ENCODE data around the gene GSTO2.
A peak's percentile ranks its signal among the peaks of the same experiment; 100 is the strongest.

GSTO2 gene

DNA sequence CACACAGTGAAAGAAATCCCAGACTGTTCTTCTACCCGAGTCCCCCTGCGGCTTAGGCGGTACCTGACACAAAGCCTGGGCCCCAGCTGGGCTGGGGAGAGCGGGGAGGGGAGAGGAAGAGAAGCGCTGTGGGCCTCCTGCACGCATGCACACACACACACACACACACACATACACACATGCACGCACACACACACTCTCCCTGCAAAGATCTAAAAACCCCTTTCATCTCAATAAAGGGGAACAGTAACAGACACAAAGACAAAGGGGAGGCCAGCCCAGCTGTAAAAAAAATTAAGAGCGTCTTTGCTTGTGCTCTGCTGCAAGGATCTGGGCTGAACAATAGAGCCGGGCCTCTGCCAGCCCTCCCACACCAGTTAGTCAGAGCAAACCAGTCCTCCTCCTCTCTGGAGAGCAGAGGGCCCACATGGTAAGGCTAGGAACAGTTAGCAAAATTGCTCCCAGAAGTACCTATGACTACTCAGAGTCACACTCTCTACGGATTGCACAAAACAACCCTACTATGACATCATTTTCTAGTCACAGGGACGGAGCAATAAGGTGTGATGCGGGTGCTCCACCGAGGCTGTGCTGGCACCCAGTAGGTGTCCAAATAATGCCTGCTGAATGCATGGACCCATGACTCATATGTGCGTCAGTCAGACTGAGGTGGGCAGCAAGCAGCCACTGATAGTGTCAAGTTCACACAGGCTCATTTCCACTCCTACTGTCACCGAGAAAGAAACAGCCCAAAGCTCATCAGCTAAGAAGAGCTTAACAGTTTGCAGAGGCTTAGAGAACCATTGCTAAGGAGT, 60.1 kb downstream of the GSTO2 start (continued):
- TF ChIP-seq, protein P1, sequence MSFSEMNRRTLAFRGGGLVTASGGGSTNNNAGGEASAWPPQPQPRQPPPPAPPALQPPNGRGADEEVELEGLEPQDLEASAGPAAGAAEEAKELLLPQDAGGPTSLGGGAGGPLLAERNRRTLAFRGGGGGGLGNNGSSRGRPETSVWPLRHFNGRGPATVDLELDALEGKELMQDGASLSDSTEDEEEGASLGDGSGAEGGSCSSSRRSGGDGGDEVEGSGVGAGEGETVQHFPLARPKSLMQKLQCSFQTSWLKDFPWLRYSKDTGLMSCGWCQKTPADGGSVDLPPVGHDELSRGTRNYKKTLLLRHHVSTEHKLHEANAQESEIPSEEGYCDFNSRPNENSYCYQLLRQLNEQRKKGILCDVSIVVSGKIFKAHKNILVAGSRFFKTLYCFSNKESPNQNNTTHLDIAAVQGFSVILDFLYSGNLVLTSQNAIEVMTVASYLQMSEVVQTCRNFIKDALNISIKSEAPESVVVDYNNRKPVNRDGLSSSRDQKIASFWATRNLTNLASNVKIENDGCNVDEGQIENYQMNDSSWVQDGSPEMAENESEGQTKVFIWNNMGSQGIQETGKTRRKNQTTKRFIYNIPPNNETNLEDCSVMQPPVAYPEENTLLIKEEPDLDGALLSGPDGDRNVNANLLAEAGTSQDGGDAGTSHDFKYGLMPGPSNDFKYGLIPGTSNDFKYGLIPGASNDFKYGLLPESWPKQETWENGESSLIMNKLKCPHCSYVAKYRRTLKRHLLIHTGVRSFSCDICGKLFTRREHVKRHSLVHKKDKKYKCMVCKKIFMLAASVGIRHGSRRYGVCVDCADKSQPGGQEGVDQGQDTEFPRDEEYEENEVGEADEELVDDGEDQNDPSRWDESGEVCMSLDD (tag by site-specific recombination; IDR thresholded peaks at IDR 0.05), result peak; percentile 43; the same call in 1 of the 2 replicates
- peak; percentile 94 for TF ChIP-seq SP7 (tag by site-specific recombination; IDR thresholded peaks at IDR 0.05)
- TF ChIP-seq, protein P2, sequence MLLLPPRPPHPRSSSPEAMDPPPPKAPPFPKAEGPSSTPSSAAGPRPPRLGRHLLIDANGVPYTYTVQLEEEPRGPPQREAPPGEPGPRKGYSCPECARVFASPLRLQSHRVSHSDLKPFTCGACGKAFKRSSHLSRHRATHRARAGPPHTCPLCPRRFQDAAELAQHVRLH (tag by site-specific recombination; IDR thresholded peaks at IDR 0.05), result no peak
- 0 out of 2 replicates have a peak, but pooled peaks have one; percentile 5 for TF ChIP-seq MYNN (tag by site-specific recombination; IDR thresholded peaks at IDR 0.05; ENCODE audit: borderline replicate concordance)
- TF ChIP-seq ZNF660 (tag by site-specific recombination; IDR thresholded peaks at IDR 0.05), result peak; percentile 96
- TF ChIP-seq ZEB2 (tag by site-specific recombination; IDR thresholded peaks at IDR 0.05), result peak; percentile 94
- TF ChIP-seq TSHZ1 (tag by site-specific recombination; IDR thresholded peaks at IDR 0.05; ENCODE audit: borderline replicate concordance), result peak; percentile 72
- 0 out of 2 replicates have a peak, but pooled peaks have one; percentile 52 for TF ChIP-seq ZNF558 (tag by site-specific recombination; IDR thresholded peaks at IDR 0.05)
- TF ChIP-seq ZNF18 (tag by site-specific recombination; IDR thresholded peaks at IDR 0.05), result peak; percentile 94
- no peak for TF ChIP-seq BCL6B (tag by site-specific recombination; IDR thresholded peaks at IDR 0.05)
- TF ChIP-seq, protein P3, sequence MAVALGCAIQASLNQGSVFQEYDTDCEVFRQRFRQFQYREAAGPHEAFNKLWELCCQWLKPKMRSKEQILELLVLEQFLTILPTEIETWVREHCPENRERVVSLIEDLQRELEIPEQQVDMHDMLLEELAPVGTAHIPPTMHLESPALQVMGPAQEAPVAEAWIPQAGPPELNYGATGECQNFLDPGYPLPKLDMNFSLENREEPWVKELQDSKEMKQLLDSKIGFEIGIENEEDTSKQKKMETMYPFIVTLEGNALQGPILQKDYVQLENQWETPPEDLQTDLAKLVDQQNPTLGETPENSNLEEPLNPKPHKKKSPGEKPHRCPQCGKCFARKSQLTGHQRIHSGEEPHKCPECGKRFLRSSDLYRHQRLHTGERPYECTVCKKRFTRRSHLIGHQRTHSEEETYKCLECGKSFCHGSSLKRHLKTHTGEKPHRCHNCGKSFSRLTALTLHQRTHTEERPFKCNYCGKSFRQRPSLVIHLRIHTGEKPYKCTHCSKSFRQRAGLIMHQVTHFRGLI (tag by site-specific recombination; IDR thresholded peaks at IDR 0.05), result peak; percentile 27; the same call in 1 of the 2 replicates
- peak; percentile 97 for TF ChIP-seq KLF17 (tag by site-specific recombination; IDR thresholded peaks at IDR 0.05)
- TF ChIP-seq ZNF324 (tag by site-specific recombination; IDR thresholded peaks at IDR 0.05), result peak; percentile 90
- TF ChIP-seq, protein P4, sequence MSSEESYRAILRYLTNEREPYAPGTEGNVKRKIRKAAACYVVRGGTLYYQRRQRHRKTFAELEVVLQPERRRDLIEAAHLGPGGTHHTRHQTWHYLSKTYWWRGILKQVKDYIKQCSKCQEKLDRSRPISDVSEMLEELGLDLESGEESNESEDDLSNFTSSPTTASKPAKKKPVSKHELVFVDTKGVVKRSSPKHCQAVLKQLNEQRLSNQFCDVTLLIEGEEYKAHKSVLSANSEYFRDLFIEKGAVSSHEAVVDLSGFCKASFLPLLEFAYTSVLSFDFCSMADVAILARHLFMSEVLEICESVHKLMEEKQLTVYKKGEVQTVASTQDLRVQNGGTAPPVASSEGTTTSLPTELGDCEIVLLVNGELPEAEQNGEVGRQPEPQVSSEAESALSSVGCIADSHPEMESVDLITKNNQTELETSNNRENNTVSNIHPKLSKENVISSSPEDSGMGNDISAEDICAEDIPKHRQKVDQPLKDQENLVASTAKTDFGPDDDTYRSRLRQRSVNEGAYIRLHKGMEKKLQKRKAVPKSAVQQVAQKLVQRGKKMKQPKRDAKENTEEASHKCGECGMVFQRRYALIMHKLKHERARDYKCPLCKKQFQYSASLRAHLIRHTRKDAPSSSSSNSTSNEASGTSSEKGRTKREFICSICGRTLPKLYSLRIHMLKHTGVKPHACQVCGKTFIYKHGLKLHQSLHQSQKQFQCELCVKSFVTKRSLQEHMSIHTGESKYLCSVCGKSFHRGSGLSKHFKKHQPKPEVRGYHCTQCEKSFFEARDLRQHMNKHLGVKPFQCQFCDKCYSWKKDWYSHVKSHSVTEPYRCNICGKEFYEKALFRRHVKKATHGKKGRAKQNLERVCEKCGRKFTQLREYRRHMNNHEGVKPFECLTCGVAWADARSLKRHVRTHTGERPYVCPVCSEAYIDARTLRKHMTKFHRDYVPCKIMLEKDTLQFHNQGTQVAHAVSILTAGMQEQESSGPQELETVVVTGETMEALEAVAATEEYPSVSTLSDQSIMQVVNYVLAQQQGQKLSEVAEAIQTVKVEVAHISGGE (tag by site-specific recombination; conservative IDR thresholded peaks at IDR 0.05; ENCODE audit: low read depth), result no peak
- no peak for TF ChIP-seq ZNF266 (tag by site-specific recombination; IDR thresholded peaks at IDR 0.05; ENCODE audit: low read depth)
- TF ChIP-seq ZNF112 (tag by site-specific recombination; IDR thresholded peaks at IDR 0.05), result no peak
- no peak for TF ChIP-seq ZNF311 (tag by site-specific recombination; IDR thresholded peaks at IDR 0.05; ENCODE audit: borderline replicate concordance)
- 0 out of 2 replicates have a peak, but pooled peaks have one; percentile 29 for TF ChIP-seq OVOL3 (tag by site-specific recombination; IDR thresholded peaks at IDR 0.05)
- TF ChIP-seq ZNF394 (tag by site-specific recombination; IDR thresholded peaks at IDR 0.05; ENCODE audit: borderline replicate concordance), result peak; percentile 83
- TF ChIP-seq, protein P5, sequence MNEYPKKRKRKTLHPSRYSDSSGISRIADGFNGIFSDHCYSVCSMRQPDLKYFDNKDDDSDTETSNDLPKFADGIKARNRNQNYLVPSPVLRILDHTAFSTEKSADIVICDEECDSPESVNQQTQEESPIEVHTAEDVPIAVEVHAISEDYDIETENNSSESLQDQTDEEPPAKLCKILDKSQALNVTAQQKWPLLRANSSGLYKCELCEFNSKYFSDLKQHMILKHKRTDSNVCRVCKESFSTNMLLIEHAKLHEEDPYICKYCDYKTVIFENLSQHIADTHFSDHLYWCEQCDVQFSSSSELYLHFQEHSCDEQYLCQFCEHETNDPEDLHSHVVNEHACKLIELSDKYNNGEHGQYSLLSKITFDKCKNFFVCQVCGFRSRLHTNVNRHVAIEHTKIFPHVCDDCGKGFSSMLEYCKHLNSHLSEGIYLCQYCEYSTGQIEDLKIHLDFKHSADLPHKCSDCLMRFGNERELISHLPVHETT (tag by site-specific recombination; IDR thresholded peaks at IDR 0.05), result peak; percentile 92
